ENCODE results near the gene IFI27. TPM values are rescaled to one million over a fixed set of nuclear protein-coding genes. Genes with fewer than 3 reads are reported as not detected.

IFI27 gene
- total and polyA plus RNA-seq, 2 of the 8 experiments (the other 6 are each of a cell fraction or from before 2014, with no cell fraction given), result 0.76 to 2.2 TPM

- Histone ChIP-seq H3K56ac (replicated peaks; ENCODE audit: insufficient read length, low read depth, low read length) (no peak overlapping the region), H3K14ac (ENCODE audit: insufficient read length) (no peak overlapping the region), H3K4ac (replicated peaks; ENCODE audit: insufficient read length, low read depth, low read length) (no peak overlapping the region), H2AK5ac (ENCODE audit: low read depth, low read length) (no peak overlapping the region), H3K79me1 (ENCODE audit: low read depth, low read length) (no peaks in the 10 kb centered on the region), H3K27ac (ENCODE audit: low read depth, low read length) (no peak overlapping the region), H4K5ac (ENCODE audit: insufficient read length, low read depth, low read length) (no peak overlapping the region), H3K79me2 (ENCODE audit: control insufficient read depth in 1 of 2, insufficient read depth in 2 of 2, low read length in 2 of 2) (no peaks in the 10 kb centered on the region), H4K91ac (replicated peaks; ENCODE audit: insufficient read length, low read length) (no peak overlapping the region), H3K23me2 (ENCODE audit: low read depth, low read length) (no peaks in the 10 kb centered on the region), H2BK5ac (ENCODE audit: low read depth, low read length) (no peak overlapping the region), H3K36me3 (ENCODE audit: control insufficient read depth in 2 of 4, insufficient read depth in 4 of 4, low read length in 3 of 4) (no peaks in the 10 kb centered on the region), H3K18ac (ENCODE audit: extremely low read depth, low read length) (no peak overlapping the region), H3K27me3 (replicated peaks in 1 of 4; ENCODE audit: control insufficient read depth in 3 of 4, extremely low read depth in 1 of 4, insufficient read depth in 3 of 4, low read length in 3 of 4) (no peaks in the 10 kb centered on the region; a peak in 1 of 7 replicates), H3K4me2 (ENCODE audit: insufficient read depth in 1 of 2, low read depth in 2 of 2, low read length in 2 of 2) (no peak overlapping the region), H3K23ac (ENCODE audit: insufficient read length) (no peak overlapping the region), H4K8ac (ENCODE audit: extremely low read depth, insufficient read depth, low read length) (no peak overlapping the region), H2AFZ (ENCODE audit: low read length) (no peak overlapping the region), H2BK20ac (ENCODE audit: low read length) (no peak overlapping the region), H3K4me3 (ENCODE audit: extremely low read depth in 1 of 4, insufficient read depth in 2 of 4, low read depth in 3 of 4, low read length in 4 of 4) (no peak overlapping the region), H3K9me3 (ENCODE audit: insufficient read depth in 2 of 2, low read depth in 1 of 2, low read length in 1 of 2) (peaks cover 2 to 7% of the 10 kb centered on the region in 2 experiments; a peak in 1 of 4 replicates), H2BK15ac (ENCODE audit: low read length) (no peak overlapping the region), H3K4me1 (replicated peaks in 1 of 4; ENCODE audit: control insufficient read depth in 3 of 4, insufficient read depth in 4 of 4, low read length in 3 of 4) (no peaks in the 10 kb centered on the region), H4K20me1 (replicated peaks in 1 of 2; ENCODE audit: control insufficient read depth in 1 of 2, insufficient read depth in 2 of 2, low read length in 2 of 2) (no peaks in the 10 kb centered on the region), H2BK12ac (ENCODE audit: low read depth, low read length) (no peak overlapping the region), H2BK120ac (replicated peaks; ENCODE audit: low read depth, low read length) (no peak overlapping the region), H3K9ac (replicated peaks in 1 of 4; ENCODE audit: extremely low read depth in 1 of 4, low read depth in 3 of 4, low read length in 3 of 4) (no peak overlapping the region)
- FAIRE-seq, result no peak
- ChIA-PET CTCF (ENCODE audit: partially characterized antibody) (interaction anchor here (0.9 to 1.7 kb wide), 6 partner anchors 21 to 112 kb away, joined by 3 to 7 read pairs (median 4); no protein-coding TSS in a partner anchor), POLR2A (ENCODE audit: partially characterized antibody) (interaction anchor here (1.9 to 3.7 kb wide), 2 partner anchors 9 to 13 kb away, joined by 4 to 11 read pairs; partner anchors contain the start of gene IFI27L2)
- no peak for DNase-seq (ENCODE audit: low read depth in 1 of 2, low spot score in 2 of 2)
- WGBS, 2 experiments (ENCODE audit: extremely low coverage in 1 of 2, insufficient coverage in 1 of 2, insufficient read length in 1 of 2, insufficient replicate concordance in 2 of 2, low coverage in 1 of 2, low lambda C conversion rate in 2 of 2, missing lambda C conversion rate in 1 of 2), result 89% methylated on average over 15 of the region's 15 CpGs; no CpG with 5 or more reads in 1 of the 2 experiments
- no peak for TF ChIP-seq GABPA (IDR thresholded peaks at IDR 0.05; ENCODE audit: borderline replicate concordance, insufficient read depth, low read length)
- TF ChIP-seq JUN (IDR thresholded peaks at IDR 0.05; ENCODE audit: low read depth, low read length), result no peak
- no peak for TF ChIP-seq CREB1 (IDR thresholded peaks at IDR 0.05)
- TF ChIP-seq KDM4A (IDR thresholded peaks at IDR 0.05; ENCODE audit: low read depth, low read length, severe bottlenecking), result no peak
- no peak for TF ChIP-seq EP300 (IDR thresholded peaks at IDR 0.05; ENCODE audit: borderline replicate concordance in 1 of 2, low read depth in 2 of 2, low read length in 2 of 2)
- no peak for TF ChIP-seq ZNF274 (IDR thresholded peaks at IDR 0.05; ENCODE audit: borderline replicate concordance, extremely low read depth, low read length)
- TF ChIP-seq RXRA (IDR thresholded peaks at IDR 0.05; ENCODE audit: insufficient read depth, low read depth, low read length), result no peak
- no peak for TF ChIP-seq CTCF (IDR thresholded peaks at IDR 0.05; ENCODE audit: control extremely low read depth in 1 of 3, insufficient read depth in 1 of 3, low read depth in 1 of 3, low read length in 3 of 3)
- TF ChIP-seq USF2 (IDR thresholded peaks at IDR 0.05; ENCODE audit: low read length), result no peak
- no peak for TF ChIP-seq SP2 (IDR thresholded peaks at IDR 0.05; ENCODE audit: low read length)
Measured at GRCh38 chr14:94115631-94116030, 5.1 kb downstream of the IFI27 start.
